Transverse colon (tissue), 4 donors: ENCODE measurements around the gene CYB561. TPM values are rescaled to one million over a fixed set of nuclear protein-coding genes. Genes with fewer than 3 reads are reported as not detected.

Source experiments
- DNase-seq: peaks from one replicate; pipeline ENCODE4 v3.0.0-alpha.2; 2019
- H3K27ac ChIP-seq, 4 donors: fragments of 200-600 bp; sonication (generic); 2 replicates each; pipeline ENCODE4 v1.5.1; 2016 to 2018; ENCODE audit warnings: inconsistent platforms in 4 of 4
- H3K27me3 ChIP-seq: fragments of 200-600 bp; sonication (generic); 2 replicates; pipeline ENCODE4 v1.5.1; 2017; ENCODE audit warnings: inconsistent platforms
- H3K36me3 ChIP-seq, 4 donors: fragments of 200-600 bp; sonication (generic); 2 replicates each; pipeline ENCODE4 v1.5.1; 2017 to 2019; ENCODE audit warnings: inconsistent platforms in 4 of 4
- H3K4me1 ChIP-seq, 4 donors: fragments of 200-600 bp; sonication (generic); 2 replicates each; pipeline ENCODE4 v1.5.1; 2017 to 2020; ENCODE audit warnings: inconsistent platforms in 4 of 4
- H3K4me3 ChIP-seq, 4 donors: fragments of 200-600 bp; sonication (generic); 1 replicate in 1 of 4; 2 replicates in 3 of 4; pipeline versions ENCODE4 v1.5.1 to v1.6.1; 2017 to 2019; ENCODE audit warnings: inconsistent platforms in 4 of 4
- H3K9me3 ChIP-seq, 2 donors: fragments of 200-600 bp; sonication (generic); 2 replicates each; pipeline ENCODE4 v1.5.1; 2017 to 2019; ENCODE audit warnings: inconsistent platforms in 2 of 2
- CTCF ChIP-seq, 5 experiments: fragments of 200-600 bp in 3 of 5; fragments of 450-650 bp in 2 of 5; sonication (generic) in 3 of 5; IDR thresholded peaks; 1 replicate in 2 of 5; 2 replicates in 3 of 5; pipeline ENCODE4 v1.5.1; 2016 to 2017; ENCODE audit warnings: antibody characterized with exemption in 5 of 5, inconsistent platforms in 3 of 5, mild to moderate bottlenecking in 2 of 5, moderate library complexity in 1 of 5
- EP300 ChIP-seq: sonication (generic); formaldehyde crosslinking; IDR thresholded peaks from one replicate; pipeline ENCODE4 v1.6.1; 2017; ENCODE audit warnings: antibody characterized with exemption, low read depth
- POLR2A ChIP-seq: fragments of 450-650 bp; IDR thresholded peaks from one replicate; pipeline ENCODE4 v1.6.1; 2016; ENCODE audit warnings: antibody characterized with exemption, mild to moderate bottlenecking, moderate library complexity
- POLR2AphosphoS5 ChIP-seq, 3 donors: sonication (generic); formaldehyde crosslinking; IDR thresholded peaks; one replicate each; pipeline ENCODE4 v1.6.1; 2016; ENCODE audit warnings: antibody characterized with exemption in 3 of 3
- WGBS, 2 donors: methylation state at CpG; one replicate each; pipeline ENCODE4 v1.1.5; 2018; ENCODE audit warnings: low coverage in 1 of 2; 5-methylcytosine and 5-hydroxymethylcytosine counted together
- in situ Hi-C, 4 donors: fragments of 200-750 bp; cut with MboI; loops; one replicate each; pipeline versions ENCODE4 v1.15.0 to v1.15.1; 2017; ENCODE audit warnings: low sequenced_read_pairs in 3 of 4, low pct_ligation_motif_present in 1 of 4, low pct_unique_long_range_greater_than_20kb in 1 of 4
- intact Hi-C: fragments of 100-400 bp; cut with DNase I; formaldehyde crosslinking; loops from one replicate; pipeline ENCODE4 v1.15.1; 2023; ENCODE audit warnings: low total_unique reads
- total RNA-seq, 4 donors: library from RNA; depleted of rRNA; stranded (reverse); fragments of >200 nt; gene quantifications; one replicate each; pipeline ENCODE4 v1.1.0, GENCODE V29; 2016

CYB561 gene
- total RNA-seq = 100 to 1,000 TPM in 1 of 4 donors, 10 to 100 TPM in 3; 52.6 to 315 (median 68.5) TPM

GRCh38 chr17:63445954-63446752 lies at the start of gene CYB561:
Gene CYB561 (minus strand): TSS chr17:63446306. CDS start chr17:63437547, 8,759 bp downstream.
- Histone ChIP-seq H3K27me3 (no peaks in the 10 kb centered on the region), H3K27ac (peak within 1 kb of the TSS; percentile 86 to 93 (median 90)), H3K4me3 (peak within 1 kb of the TSS; percentile 54 to 75 (median 67)), H3K9me3 (no peaks in the 10 kb centered on the region), H3K36me3 (no peaks in the 10 kb centered on the region), H3K4me1 (peaks cover 12 to 33% (median 26%) of the 10 kb centered on the region in 4 donors)
- WGBS, 2 donors = 1% methylated on average over 30 of the region's 99 CpGs; no CpG with 5 or more reads in 1 of the 2 donors
- DNase-seq = peak; percentile 91
- in situ Hi-C loops (no loop called here), intact Hi-C loops (loop anchor here (10.0 kb wide), 1 partner anchor 89 kb away; no protein-coding TSS in a partner anchor)
- TF ChIP-seq EP300 = no peak
- no peak for TF ChIP-seq POLR2A
- peak in 1 of 3 donors; percentile 58 for TF ChIP-seq POLR2AphosphoS5 (IDR thresholded peaks at IDR 0.05)
- TF ChIP-seq CTCF (IDR thresholded peaks at IDR 0.05) = peak; percentile 5 to 74 (median 60)

DNA sequence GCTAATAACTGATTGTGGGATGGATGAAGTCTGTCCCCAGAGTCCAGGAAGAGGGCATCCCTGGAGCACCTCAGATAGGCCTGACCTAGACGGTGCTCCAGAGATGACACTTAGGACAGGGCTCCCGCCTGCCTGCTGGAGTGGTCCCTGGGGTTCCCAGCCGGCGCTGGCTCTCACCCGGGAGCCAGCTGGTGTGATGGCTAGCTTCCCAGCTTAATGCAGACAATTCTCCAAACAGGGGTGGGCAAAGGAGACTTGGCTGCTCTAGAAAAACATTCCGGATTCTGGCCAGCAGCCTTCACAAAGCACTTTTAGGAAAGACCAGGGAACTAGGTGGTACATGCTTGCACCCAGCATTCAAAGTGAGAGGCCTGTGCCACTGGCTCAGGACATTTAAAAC lies 49.4 kb upstream of the CYB561 start:
- WGBS, 2 donors = 72 to 90% methylated on average over 2 to 6 of the region's 6 CpGs
- no peaks in the 10 kb centered on the region for H3K9me3 ChIP-seq
- H3K36me3 ChIP-seq = no peaks in the 10 kb centered on the region
- DNase-seq = no peak
- H3K27ac ChIP-seq = no peak overlapping the region
- in situ Hi-C loops = no loop called here
- no peaks in the 10 kb centered on the region for H3K27me3 ChIP-seq
- no peaks in the 10 kb centered on the region for H3K4me1 ChIP-seq
- intact Hi-C loops = no loop called here
- no peak overlapping the region for H3K4me3 ChIP-seq
- TF ChIP-seq CTCF (IDR thresholded peaks at IDR 0.05) (no peak), POLR2A (no peak), EP300 (no peak), POLR2AphosphoS5 (IDR thresholded peaks at IDR 0.05) (no peak)

DNA sequence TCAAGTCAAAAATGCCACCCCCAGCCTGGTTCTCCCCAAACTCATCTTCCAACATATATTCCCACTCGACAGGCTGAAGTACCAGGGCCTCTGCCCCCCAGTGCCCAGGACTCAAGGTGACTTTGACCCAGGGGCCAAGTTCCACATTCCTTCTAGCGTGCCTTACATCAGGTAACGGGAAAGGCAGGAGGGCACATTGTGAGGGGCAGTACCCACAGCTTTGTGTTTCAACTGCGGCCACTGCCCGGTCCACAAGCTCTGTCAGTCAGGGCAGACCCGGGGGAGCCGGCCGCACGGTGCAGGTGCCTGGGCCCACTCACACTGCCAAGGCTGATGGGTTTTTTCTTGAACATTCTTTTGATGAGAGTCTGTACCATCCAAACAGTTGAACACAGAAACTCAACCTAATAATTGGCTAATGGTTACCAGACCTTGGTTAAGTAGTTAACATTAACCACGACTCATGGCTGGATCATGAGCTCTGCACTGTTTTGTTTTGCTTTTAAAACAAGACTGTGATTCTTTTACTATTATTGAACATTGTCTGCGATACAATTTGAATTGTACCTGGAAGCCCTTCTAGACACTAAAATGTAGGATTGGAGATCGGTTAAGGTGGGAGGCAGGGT lies 48.3 kb upstream of the CYB561 start:
- H3K9me3 ChIP-seq = no peaks in the 10 kb centered on the region
- no peak overlapping the region for H3K27ac ChIP-seq
- TF ChIP-seq EP300 (no peak), CTCF (IDR thresholded peaks at IDR 0.05) (no peak), POLR2AphosphoS5 (IDR thresholded peaks at IDR 0.05) (no peak), POLR2A (no peak)
- H3K27me3 ChIP-seq = no peaks in the 10 kb centered on the region
- WGBS, 2 donors = 91 to 100% methylated on average over 3 to 12 of the region's 12 CpGs
- H3K4me3 ChIP-seq = no peak overlapping the region
- no peaks in the 10 kb centered on the region for H3K36me3 ChIP-seq
- DNase-seq = no peak
- in situ Hi-C loops (no loop called here), intact Hi-C loops (no loop called here)
- no peaks in the 10 kb centered on the region for H3K4me1 ChIP-seq

DNA sequence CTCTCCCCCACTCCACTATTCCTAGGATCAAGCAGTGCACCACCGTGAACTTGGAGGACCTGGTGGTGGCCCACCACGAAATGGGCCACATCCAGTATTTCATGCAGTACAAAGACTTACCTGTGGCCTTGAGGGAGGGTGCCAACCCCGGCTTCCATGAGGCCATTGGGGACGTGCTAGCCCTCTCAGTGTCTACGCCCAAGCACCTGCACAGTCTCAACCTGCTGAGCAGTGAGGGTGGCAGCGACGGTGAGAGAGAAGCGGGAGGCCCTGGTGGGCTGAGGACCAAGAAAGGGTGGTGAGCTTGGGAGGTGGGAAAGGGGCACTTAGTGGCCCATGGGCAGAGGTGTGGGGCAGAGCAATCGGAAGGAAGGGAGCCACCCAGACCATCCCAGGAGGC lies 47.3 kb upstream of the CYB561 start:
- no peaks in the 10 kb centered on the region for H3K36me3 ChIP-seq
- WGBS, 2 donors = 89% methylated on average over 9 of the region's 9 CpGs; no CpG with 5 or more reads in 1 of the 2 donors
- no peak for DNase-seq
- H3K4me1 ChIP-seq = no peaks in the 10 kb centered on the region
- H3K27me3 ChIP-seq = no peaks in the 10 kb centered on the region
- H3K27ac ChIP-seq = no peak overlapping the region
- no peak for TF ChIP-seq CTCF (IDR thresholded peaks at IDR 0.05)
- TF ChIP-seq EP300 = no peak
- no peak for TF ChIP-seq POLR2A
- TF ChIP-seq POLR2AphosphoS5 (IDR thresholded peaks at IDR 0.05) = no peak
- H3K9me3 ChIP-seq = no peaks in the 10 kb centered on the region
- intact Hi-C loops (no loop called here), in situ Hi-C loops (no loop called here)
- H3K4me3 ChIP-seq = no peak overlapping the region
